GM23338 (cell line): ENCODE data around the gene AMZ1. TPM values are rescaled to one million over a fixed set of nuclear protein-coding genes. Genes with fewer than 3 reads are reported as not detected.

ENCODE experiments used
- ATAC-seq: fragments of 200-7000 bp; cut with Tn5 transposase; 3 replicates; pipeline ENCODE4 v1.9.1; 2020
- DNase-seq: peaks from one replicate; pipeline ENCODE4 v3.0.0-alpha.2; 2015; ENCODE audit warnings: low spot score
- H2AFZ ChIP-seq: fragments of 200-600 bp; sonication (generic); 2 replicates; pipeline ENCODE4 v1.8.0; 2016; ENCODE audit warnings: antibody characterized with exemption, mild to moderate bottlenecking, moderate library complexity
- H3F3A ChIP-seq: fragments of 200-600 bp; sonication (generic); replicated peaks from 2 replicates; pipeline ENCODE4 v1.8.0; 2017; ENCODE audit warnings: antibody characterized with exemption, mixed run types, low read depth
- H3K27ac ChIP-seq: fragments of 200-600 bp; sonication (generic); 2 replicates; pipeline ENCODE4 v1.6.1; 2016; ENCODE audit warnings: low read depth
- H3K27me3 ChIP-seq: fragments of 200-600 bp; sonication (generic); 2 replicates; pipeline ENCODE4 v1.8.0; 2016; ENCODE audit warnings: mild to moderate bottlenecking, mixed run types, moderate library complexity; ENCODE audit not compliant: insufficient read depth
- H3K36me3 ChIP-seq: fragments of 200-600 bp; sonication (generic); 2 replicates; pipeline ENCODE4 v1.8.0; 2016; ENCODE audit warnings: mild to moderate bottlenecking; ENCODE audit not compliant: insufficient read depth
- H3K4me1 ChIP-seq: fragments of 200-600 bp; sonication (generic); 2 replicates; pipeline ENCODE4 v1.8.0; 2016; ENCODE audit warnings: mild to moderate bottlenecking, moderate library complexity; ENCODE audit not compliant: insufficient read depth
- H3K4me2 ChIP-seq: fragments of 200-600 bp; sonication (generic); 2 replicates; pipeline ENCODE4 v1.7.1; 2017; ENCODE audit warnings: mixed run types
- H3K4me3 ChIP-seq: fragments of 200-600 bp; sonication (generic); 2 replicates; pipeline ENCODE4 v1.6.1; 2016; ENCODE audit warnings: mixed run types
- H3K79me2 ChIP-seq: fragments of 200-600 bp; sonication (generic); replicated peaks from 2 replicates; pipeline ENCODE4 v1.8.0; 2017; ENCODE audit warnings: mild to moderate bottlenecking; ENCODE audit not compliant: insufficient read depth
- H3K9me2 ChIP-seq: fragments of 200-600 bp; sonication (generic); 2 replicates; pipeline ENCODE4 v1.8.0; 2017; ENCODE audit not compliant: insufficient read depth
- H4K20me1 ChIP-seq: fragments of 200-600 bp; sonication (generic); replicated peaks from 2 replicates; pipeline ENCODE4 v1.8.0; 2017; ENCODE audit warnings: mild to moderate bottlenecking; ENCODE audit not compliant: insufficient read depth
- H3K27ac Mint-ChIP-seq: 2 replicates; pipeline ENCODE4 v1.8.0; 2020; ENCODE audit warnings: inconsistent platforms, mild to moderate bottlenecking, moderate library complexity, mixed read lengths
- H3K27me3 Mint-ChIP-seq: 3 replicates; pipeline ENCODE4 v1.8.0; 2022; ENCODE audit warnings: low read depth, mild to moderate bottlenecking, moderate library complexity, mixed read lengths, inconsistent platforms; ENCODE audit not compliant: insufficient read depth, poor library complexity
- H3K36me3 Mint-ChIP-seq: 3 replicates; pipeline ENCODE4 v1.8.0; 2021; ENCODE audit warnings: low read depth, mild to moderate bottlenecking, inconsistent platforms, moderate library complexity, mixed read lengths
- H3K4me1 Mint-ChIP-seq: 3 replicates; pipeline ENCODE4 v1.8.0; 2020; ENCODE audit warnings: mild to moderate bottlenecking, inconsistent platforms, mixed read lengths
- H3K4me3 Mint-ChIP-seq: 3 replicates; pipeline ENCODE4 v1.8.0; 2021; ENCODE audit warnings: moderate library complexity, mild to moderate bottlenecking, inconsistent platforms, mixed read lengths
- H3K9me3 Mint-ChIP-seq: 3 replicates; pipeline ENCODE4 v1.8.0; 2020; ENCODE audit warnings: moderate library complexity, mild to moderate bottlenecking, inconsistent platforms, mixed read lengths
- NANOG ChIP-seq: IDR thresholded peaks from 2 replicates; pipeline ENCODE4 v1.6.1; 2016; ENCODE audit warnings: antibody characterized with exemption, borderline replicate concordance
- POLR2AphosphoS5 ChIP-seq: IDR thresholded peaks from 2 replicates; pipeline ENCODE4 v1.6.1; 2016; ENCODE audit warnings: antibody characterized with exemption, low read depth
- STAT1 ChIP-seq: IDR thresholded peaks from one replicate; pipeline ENCODE4 v1.6.1; 2016; ENCODE audit warnings: antibody characterized with exemption; ENCODE audit not compliant: unreplicated experiment
- ZNF331 ChIP-seq: fragments of 250-450 bp; sonication (Bioruptor Pico); IDR thresholded peaks from 2 replicates; pipeline ENCODE4 v1.5.0; 2020; ENCODE audit warnings: low read depth, mild to moderate bottlenecking, moderate library complexity
- polyA plus RNA-seq: library from polyadenylated mRNA; unstranded; fragments of >200 nt; fragmentation: Nextera tagmentation; extraction: Ambion mirVana; gene quantifications from 2 replicates; pipeline ENCODE4 v1.2.1, GENCODE V29; 2016
- total RNA-seq: library from RNA; depleted of rRNA; stranded (reverse); fragments of >200 nt; shearing (Covaris generic); gene quantifications from 2 replicates; pipeline ENCODE4 v1.2.3, GENCODE V29; 2014
- TF ChIP-seq, protein P1 (sequence below): IDR thresholded peaks from one replicate; pipeline ENCODE4 v1.6.1; 2018; ENCODE audit warnings: antibody characterized with exemption; ENCODE audit not compliant: unreplicated experiment
- TF ChIP-seq, protein P2 (sequence below): IDR thresholded peaks from 2 replicates; pipeline ENCODE4 v1.6.1; 2016; ENCODE audit warnings: antibody characterized with exemption
- TF ChIP-seq, protein P3 (sequence below), 2 experiments: fragments of 200-600 bp in 1 of 2; sonication (generic) in 1 of 2; conservative IDR thresholded peaks; 2 replicates each; pipeline versions ENCODE4 v1.5.1 to v1.6.1; 2016 to 2017; ENCODE audit warnings: antibody characterized with exemption in 2 of 2, low read depth in 2 of 2, mild to moderate bottlenecking in 2 of 2, moderate library complexity in 1 of 2

Gene AMZ1
- total and polyA plus RNA-seq, 2 experiments from 2014 or later = 0.73 to 4.5 TPM

DNA sequence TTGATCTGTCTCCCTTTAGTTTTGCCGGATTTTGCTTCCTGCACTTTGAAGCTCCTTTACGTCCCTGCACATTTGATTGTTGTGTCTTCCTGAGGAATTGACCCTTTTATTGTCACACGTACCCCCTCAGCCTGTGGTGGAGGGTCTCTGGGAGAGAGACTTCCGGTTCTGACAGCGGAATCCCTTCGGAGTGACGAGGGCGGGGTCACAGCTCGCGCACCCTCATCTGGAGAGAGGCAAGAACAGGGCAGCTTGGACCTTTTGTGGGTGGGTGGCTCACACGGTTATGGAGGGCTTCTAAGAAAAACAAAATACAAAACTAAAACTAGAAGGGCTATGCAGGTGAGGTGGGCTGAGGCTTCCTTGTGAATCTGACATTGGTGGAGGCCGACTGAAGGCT is 26.0 kb downstream of the AMZ1 start:
- H3K27me3 ChIP-seq = no peaks in the 10 kb centered on the region
- H3K4me1 ChIP-seq = no peaks in the 10 kb centered on the region
- H3K27ac Mint-ChIP-seq = no peak overlapping the region
- 0 out of 2 replicates have a peak overlapping the region, but pooled peaks have one; percentile 63 for H3K27ac ChIP-seq
- no peak overlapping the region for H3K4me3 ChIP-seq
- no peaks in the 10 kb centered on the region for H3K9me3 Mint-ChIP-seq
- H3K79me2 ChIP-seq = no peaks in the 10 kb centered on the region
- DNase-seq = no peak
- no peak overlapping the region for H2AFZ ChIP-seq
- H4K20me1 ChIP-seq = no peaks in the 10 kb centered on the region; the same call in 1 of the 2 replicates
- H3K4me3 Mint-ChIP-seq = no peak overlapping the region
- H3K36me3 ChIP-seq = no peaks in the 10 kb centered on the region
- peaks cover 19% of the 10 kb centered on the region for H3K4me1 Mint-ChIP-seq
- TF ChIP-seq STAT1 = no peak
- peaks cover 35% of the 10 kb centered on the region for H3K36me3 Mint-ChIP-seq
- no peak for ATAC-seq
- no peak overlapping the region for H3K4me2 ChIP-seq
- H3K27me3 Mint-ChIP-seq = peaks cover 18% of the 10 kb centered on the region
- H3F3A ChIP-seq = no peaks in the 10 kb centered on the region
- H3K9me2 ChIP-seq = no peaks in the 10 kb centered on the region

DNA sequence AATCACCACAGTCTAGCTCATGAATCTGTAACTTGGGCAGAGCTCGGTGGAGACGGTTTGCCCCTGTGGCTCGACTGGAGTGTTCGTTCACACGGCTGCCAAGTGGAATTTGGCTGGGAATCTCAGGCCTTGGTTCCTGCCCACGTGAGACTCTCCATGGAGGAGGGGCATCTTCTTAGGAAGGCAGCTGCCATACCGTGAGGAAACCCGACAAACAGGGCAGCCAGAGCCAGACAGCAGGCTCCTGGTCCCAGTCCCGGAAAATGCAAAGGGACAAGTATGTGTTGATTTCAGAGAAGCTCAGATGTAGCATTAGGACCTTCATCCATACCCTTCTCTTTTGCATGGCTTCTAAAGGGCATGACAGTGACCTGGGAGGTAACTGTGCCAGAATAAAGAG is 26.6 kb downstream of the AMZ1 start:
- H3F3A ChIP-seq = no peaks in the 10 kb centered on the region; the same call in 1 of the 2 replicates
- no peaks in the 10 kb centered on the region for H3K36me3 ChIP-seq
- DNase-seq (no peak), ATAC-seq (no peak)
- no peak overlapping the region for H3K27ac ChIP-seq
- no peaks in the 10 kb centered on the region; the same call in none of the 2 replicates for H4K20me1 ChIP-seq
- peaks cover 20% of the 10 kb centered on the region for H3K27me3 Mint-ChIP-seq
- no peaks in the 10 kb centered on the region for H3K27me3 ChIP-seq
- H3K4me1 Mint-ChIP-seq = peaks cover 22% of the 10 kb centered on the region
- H3K4me3 Mint-ChIP-seq = no peak overlapping the region
- H3K36me3 Mint-ChIP-seq = peaks cover 36% of the 10 kb centered on the region
- no peaks in the 10 kb centered on the region for H3K9me2 ChIP-seq
- no peak overlapping the region for H2AFZ ChIP-seq
- TF ChIP-seq NANOG = no peak
- TF ChIP-seq ZNF331 = no peak
- TF ChIP-seq POLR2AphosphoS5 = no peak
- TF ChIP-seq, protein P1, sequence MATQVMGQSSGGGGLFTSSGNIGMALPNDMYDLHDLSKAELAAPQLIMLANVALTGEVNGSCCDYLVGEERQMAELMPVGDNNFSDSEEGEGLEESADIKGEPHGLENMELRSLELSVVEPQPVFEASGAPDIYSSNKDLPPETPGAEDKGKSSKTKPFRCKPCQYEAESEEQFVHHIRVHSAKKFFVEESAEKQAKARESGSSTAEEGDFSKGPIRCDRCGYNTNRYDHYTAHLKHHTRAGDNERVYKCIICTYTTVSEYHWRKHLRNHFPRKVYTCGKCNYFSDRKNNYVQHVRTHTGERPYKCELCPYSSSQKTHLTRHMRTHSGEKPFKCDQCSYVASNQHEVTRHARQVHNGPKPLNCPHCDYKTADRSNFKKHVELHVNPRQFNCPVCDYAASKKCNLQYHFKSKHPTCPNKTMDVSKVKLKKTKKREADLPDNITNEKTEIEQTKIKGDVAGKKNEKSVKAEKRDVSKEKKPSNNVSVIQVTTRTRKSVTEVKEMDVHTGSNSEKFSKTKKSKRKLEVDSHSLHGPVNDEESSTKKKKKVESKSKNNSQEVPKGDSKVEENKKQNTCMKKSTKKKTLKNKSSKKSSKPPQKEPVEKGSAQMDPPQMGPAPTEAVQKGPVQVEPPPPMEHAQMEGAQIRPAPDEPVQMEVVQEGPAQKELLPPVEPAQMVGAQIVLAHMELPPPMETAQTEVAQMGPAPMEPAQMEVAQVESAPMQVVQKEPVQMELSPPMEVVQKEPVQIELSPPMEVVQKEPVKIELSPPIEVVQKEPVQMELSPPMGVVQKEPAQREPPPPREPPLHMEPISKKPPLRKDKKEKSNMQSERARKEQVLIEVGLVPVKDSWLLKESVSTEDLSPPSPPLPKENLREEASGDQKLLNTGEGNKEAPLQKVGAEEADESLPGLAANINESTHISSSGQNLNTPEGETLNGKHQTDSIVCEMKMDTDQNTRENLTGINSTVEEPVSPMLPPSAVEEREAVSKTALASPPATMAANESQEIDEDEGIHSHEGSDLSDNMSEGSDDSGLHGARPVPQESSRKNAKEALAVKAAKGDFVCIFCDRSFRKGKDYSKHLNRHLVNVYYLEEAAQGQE = no peak
- TF ChIP-seq, protein P2, sequence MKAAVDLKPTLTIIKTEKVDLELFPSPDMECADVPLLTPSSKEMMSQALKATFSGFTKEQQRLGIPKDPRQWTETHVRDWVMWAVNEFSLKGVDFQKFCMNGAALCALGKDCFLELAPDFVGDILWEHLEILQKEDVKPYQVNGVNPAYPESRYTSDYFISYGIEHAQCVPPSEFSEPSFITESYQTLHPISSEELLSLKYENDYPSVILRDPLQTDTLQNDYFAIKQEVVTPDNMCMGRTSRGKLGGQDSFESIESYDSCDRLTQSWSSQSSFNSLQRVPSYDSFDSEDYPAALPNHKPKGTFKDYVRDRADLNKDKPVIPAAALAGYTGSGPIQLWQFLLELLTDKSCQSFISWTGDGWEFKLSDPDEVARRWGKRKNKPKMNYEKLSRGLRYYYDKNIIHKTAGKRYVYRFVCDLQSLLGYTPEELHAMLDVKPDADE = no peak
- TF ChIP-seq, protein P3, sequence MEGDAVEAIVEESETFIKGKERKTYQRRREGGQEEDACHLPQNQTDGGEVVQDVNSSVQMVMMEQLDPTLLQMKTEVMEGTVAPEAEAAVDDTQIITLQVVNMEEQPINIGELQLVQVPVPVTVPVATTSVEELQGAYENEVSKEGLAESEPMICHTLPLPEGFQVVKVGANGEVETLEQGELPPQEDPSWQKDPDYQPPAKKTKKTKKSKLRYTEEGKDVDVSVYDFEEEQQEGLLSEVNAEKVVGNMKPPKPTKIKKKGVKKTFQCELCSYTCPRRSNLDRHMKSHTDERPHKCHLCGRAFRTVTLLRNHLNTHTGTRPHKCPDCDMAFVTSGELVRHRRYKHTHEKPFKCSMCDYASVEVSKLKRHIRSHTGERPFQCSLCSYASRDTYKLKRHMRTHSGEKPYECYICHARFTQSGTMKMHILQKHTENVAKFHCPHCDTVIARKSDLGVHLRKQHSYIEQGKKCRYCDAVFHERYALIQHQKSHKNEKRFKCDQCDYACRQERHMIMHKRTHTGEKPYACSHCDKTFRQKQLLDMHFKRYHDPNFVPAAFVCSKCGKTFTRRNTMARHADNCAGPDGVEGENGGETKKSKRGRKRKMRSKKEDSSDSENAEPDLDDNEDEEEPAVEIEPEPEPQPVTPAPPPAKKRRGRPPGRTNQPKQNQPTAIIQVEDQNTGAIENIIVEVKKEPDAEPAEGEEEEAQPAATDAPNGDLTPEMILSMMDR (conservative IDR thresholded peaks at IDR 0.05; ENCODE audit: low read depth in 2 of 2) = no peak
- H3K79me2 ChIP-seq = no peaks in the 10 kb centered on the region
- H3K4me2 ChIP-seq = no peak overlapping the region
- no peak overlapping the region for H3K27ac Mint-ChIP-seq
- no peak overlapping the region for H3K4me3 ChIP-seq
- H3K9me3 Mint-ChIP-seq = no peaks in the 10 kb centered on the region
- H3K4me1 ChIP-seq = no peaks in the 10 kb centered on the region
